BLaER1 treated with 17β-estradiol and CSF1 and Interleukin-3, amounts not matched to agents 10 nM and 100 nM (cell line): ENCODE measurements around the gene DCPS.

Experiments used
- H3K27ac ChIP-seq, 11 experiments: shearing (Covaris generic); formaldehyde crosslinking; 2 replicates each; pipeline ENCODE4 v1.8.1; 2022
- H3K27me3 ChIP-seq, 11 experiments: shearing (Covaris generic); formaldehyde crosslinking; 2 replicates each; pipeline ENCODE4 v1.8.1; 2022
- H3K36me3 ChIP-seq, 11 experiments: shearing (Covaris generic); formaldehyde crosslinking; 2 replicates each; pipeline ENCODE4 v1.8.1; 2022
- H3K4me1 ChIP-seq, 10 experiments: shearing (Covaris generic); formaldehyde crosslinking; 2 replicates each; pipeline ENCODE4 v1.8.1; 2022
- H3K4me2 ChIP-seq, 11 experiments: shearing (Covaris generic); formaldehyde crosslinking; 2 replicates each; pipeline ENCODE4 v1.8.1; 2022
- H3K4me3 ChIP-seq, 10 experiments: shearing (Covaris generic); formaldehyde crosslinking; 2 replicates each; pipeline ENCODE4 v1.8.1; 2022
- H3K9ac ChIP-seq, 11 experiments: shearing (Covaris generic); formaldehyde crosslinking; 2 replicates each; pipeline ENCODE4 v1.8.1; 2022
- H3K9me3 ChIP-seq, 11 experiments: shearing (Covaris generic); formaldehyde crosslinking; replicated peaks in 1 of 11; 2 replicates each; pipeline ENCODE4 v1.8.1; 2022
- H4K20me1 ChIP-seq, 11 experiments: shearing (Covaris generic); formaldehyde crosslinking; 2 replicates each; pipeline ENCODE4 v1.8.1; 2022
- Cebpa-rat ChIP-seq, 11 experiments: shearing (Covaris generic); IDR thresholded peaks; 2 replicates each; pipeline ENCODE4 v1.8.1; 2022

The DCPS gene

GRCh38 chr11:126281666-126282175 lies 22.1 kb upstream of the DCPS start:
- no peak for TF ChIP-seq Cebpa-rat (IDR thresholded peaks at IDR 0.05)

GRCh38 chr11:126282361-126282735 lies 21.5 kb upstream of the DCPS start:
- Histone ChIP-seq H3K36me3 (peaks cover 6 to 26% (median 21%) of the 10 kb centered on the region in 11 experiments), H3K4me1 (peaks cover 43 to 62% (median 50%) of the 10 kb centered on the region in 10 experiments), H3K27ac (peak overlapping the region; percentile 81 to 94 (median 85)), H4K20me1 (peaks cover 0 to 7% (median 0%) of the 10 kb centered on the region in 11 experiments; a peak in 1 of 22 replicates), H3K4me3 (peak overlapping the region; percentile 69 to 87 (median 75)), H3K9me3 (no peaks in the 10 kb centered on the region), H3K27me3 (no peaks in the 10 kb centered on the region), H3K4me2 (peak overlapping the region; percentile 85 to 97 (median 93)), H3K9ac (peak overlapping the region; percentile 83 to 92 (median 88))
- TF ChIP-seq Cebpa-rat (IDR thresholded peaks at IDR 0.05): no peak

More at GRCh38 chr11:126281666-126282175, 22.1 kb upstream of the DCPS start:
- Histone ChIP-seq H3K36me3 (peaks cover 13 to 33% (median 27%) of the 10 kb centered on the region in 11 experiments), H3K4me3 (peak overlapping the region in 9 of 10 experiments; percentile 69 to 87 (median 75); a peak in 14 of 20 replicates), H3K4me1 (peaks cover 43 to 62% (median 50%) of the 10 kb centered on the region in 10 experiments), H3K9me3 (no peaks in the 10 kb centered on the region), H3K27ac (peak overlapping the region in 7 of 11 experiments; percentile 82 to 94 (median 86); a peak in 10 of 22 replicates), H3K9ac (peak overlapping the region in 9 of 11 experiments; percentile 83 to 92 (median 89); a peak in 13 of 22 replicates), H3K4me2 (peak overlapping the region; percentile 85 to 97 (median 93)), H4K20me1 (peaks cover 0 to 7% (median 0%) of the 10 kb centered on the region in 11 experiments; a peak in 1 of 22 replicates), H3K27me3 (no peaks in the 10 kb centered on the region)

- Histone ChIP-seq H3K27ac (peak within 1 kb of the TSS; percentile 81 to 94 (median 85)), H3K4me1 (peaks cover 43 to 62% (median 50%) of the 10 kb centered on the region in 10 experiments), H3K9me3 (no peaks in the 10 kb centered on the region), H4K20me1 (peaks cover 0 to 7% (median 0%) of the 10 kb centered on the region in 11 experiments; a peak in 2 of 22 replicates), H3K9ac (peak within 1 kb of the TSS; percentile 83 to 92 (median 88)), H3K27me3 (no peaks in the 10 kb centered on the region), H3K4me2 (peak within 1 kb of the TSS; percentile 85 to 97 (median 93)), H3K4me3 (peak within 1 kb of the TSS; percentile 69 to 87 (median 75)), H3K36me3 (peaks cover 4 to 26% (median 15%) of the 10 kb centered on the region in 11 experiments; a peak in 19 of 22 replicates)
- TF ChIP-seq Cebpa-rat (IDR thresholded peaks at IDR 0.05): no peak
Observed at GRCh38 chr11:126282736-126283591, 20.9 kb upstream of the DCPS start, which contains the start of gene TIRAP. TIRAP (plus strand) TSS chr11:126283093; CDS start chr11:126290895, 7,802 bp downstream.

- Histone ChIP-seq H3K36me3 (peaks cover 0 to 29% (median 19%) of the 10 kb centered on the region in 11 experiments; a peak in 14 of 22 replicates), H3K4me1 (peaks cover 41 to 55% (median 46%) of the 10 kb centered on the region in 10 experiments), H3K4me3 (no peak overlapping the region), H3K9ac (no peak overlapping the region), H3K9me3 (no peaks in the 10 kb centered on the region), H3K27ac (peak overlapping the region in 3 of 11 experiments; percentile 20 to 91 (median 88); a peak in 2 of 22 replicates), H3K27me3 (no peaks in the 10 kb centered on the region), H4K20me1 (peaks cover 0 to 11% (median 0%) of the 10 kb centered on the region in 11 experiments; a peak in 2 of 22 replicates), H3K4me2 (peak overlapping the region; percentile 85 to 97 (median 93); a peak in 21 of 22 replicates)
- no peak for TF ChIP-seq Cebpa-rat (IDR thresholded peaks at IDR 0.05)
Observed at GRCh38 chr11:126284829-126285228, 19.0 kb upstream of the DCPS start.

GRCh38 chr11:126288237-126288636 lies 15.6 kb upstream of the DCPS start:
- Histone ChIP-seq H3K4me1 (peaks cover 14 to 34% (median 18%) of the 10 kb centered on the region in 10 experiments), H3K4me3 (no peak overlapping the region)

GRCh38 chr11:126290887-126291286 lies 13.0 kb upstream of the DCPS start:
- H3K4me2 ChIP-seq: no peak overlapping the region

More at GRCh38 chr11:126288237-126288636, 15.6 kb upstream of the DCPS start:
- H3K9me3 ChIP-seq: no peaks in the 10 kb centered on the region
- no peaks in the 10 kb centered on the region for H3K27me3 ChIP-seq
- H4K20me1 ChIP-seq: peaks cover 0 to 30% (median 0%) of the 10 kb centered on the region in 11 experiments; a peak in 2 of 22 replicates
- TF ChIP-seq Cebpa-rat (IDR thresholded peaks at IDR 0.05): no peak
- H3K4me2 ChIP-seq: no peak overlapping the region
- peaks cover 30 to 61% (median 48%) of the 10 kb centered on the region in 11 experiments for H3K36me3 ChIP-seq
- no peak overlapping the region for H3K9ac ChIP-seq
- no peak overlapping the region for H3K27ac ChIP-seq

GRCh38 chr11:126293726-126294125 lies 10.1 kb upstream of the DCPS start:
- Histone ChIP-seq H3K4me3 (no peak overlapping the region), H3K27ac (no peak overlapping the region), H3K36me3 (peaks cover 50 to 84% (median 62%) of the 10 kb centered on the region in 11 experiments), H3K9ac (no peak overlapping the region), H4K20me1 (peaks cover 0 to 29% (median 0%) of the 10 kb centered on the region in 11 experiments; a peak in 3 of 22 replicates), H3K4me1 (peaks cover 0 to 21% (median 0%) of the 10 kb centered on the region in 10 experiments; a peak in 7 of 20 replicates), H3K27me3 (no peaks in the 10 kb centered on the region), H3K4me2 (peak overlapping the region in 3 of 11 experiments; percentile 41 to 66 (median 47); a peak in 5 of 22 replicates), H3K9me3 (no peaks in the 10 kb centered on the region)
- no peak for TF ChIP-seq Cebpa-rat (IDR thresholded peaks at IDR 0.05)

More at GRCh38 chr11:126290887-126291286, 13.0 kb upstream of the DCPS start:
- no peaks in the 10 kb centered on the region for H3K27me3 ChIP-seq
- H3K4me1 ChIP-seq: peaks cover 0 to 21% (median 0%) of the 10 kb centered on the region in 10 experiments; a peak in 7 of 20 replicates
- no peak overlapping the region for H3K27ac ChIP-seq
- peaks cover 0 to 35% (median 0%) of the 10 kb centered on the region in 11 experiments; a peak in 2 of 22 replicates for H4K20me1 ChIP-seq
- TF ChIP-seq Cebpa-rat (IDR thresholded peaks at IDR 0.05): no peak
- H3K4me3 ChIP-seq: no peak overlapping the region
- peaks cover 49 to 82% (median 61%) of the 10 kb centered on the region in 11 experiments for H3K36me3 ChIP-seq
- H3K9ac ChIP-seq: 0 out of 22 replicates have a peak overlapping the region, but pooled peaks of 1 of the 11 experiments have one; percentile 19
- no peaks in the 10 kb centered on the region for H3K9me3 ChIP-seq

GRCh38 chr11:126297004-126297403 lies 6.9 kb upstream of the DCPS start:
- no peaks in the 10 kb centered on the region for H3K9me3 ChIP-seq
- no peak for TF ChIP-seq Cebpa-rat (IDR thresholded peaks at IDR 0.05)
- H3K4me1 ChIP-seq: peaks cover 0 to 21% (median 0%) of the 10 kb centered on the region in 10 experiments; a peak in 7 of 20 replicates
- no peak overlapping the region for H3K9ac ChIP-seq
- no peak overlapping the region for H3K4me3 ChIP-seq
- no peak overlapping the region for H3K4me2 ChIP-seq
- no peaks in the 10 kb centered on the region for H3K27me3 ChIP-seq
- no peak overlapping the region for H3K27ac ChIP-seq
- H3K36me3 ChIP-seq: peaks cover 24 to 73% (median 46%) of the 10 kb centered on the region in 11 experiments
- H4K20me1 ChIP-seq: peaks cover 0 to 16% (median 0%) of the 10 kb centered on the region in 11 experiments; a peak in 2 of 22 replicates
